Endothelial cell of umbilical vein (primary cell): ENCODE measurements around the gene PRKCQ.

ENCODE experiments used
- CTCF ChIP-seq, 2 donors: IDR thresholded peaks; 1 replicate in 1 of 2; 2 replicates in 1 of 2; pipeline ENCODE4 v1.5.1; 2011; ENCODE audit warnings: low read length in 2 of 2, mild to moderate bottlenecking in 2 of 2, moderate library complexity in 2 of 2, control low read depth in 1 of 2, inconsistent platforms in 1 of 2, low read depth in 1 of 2; ENCODE audit not compliant: insufficient read depth in 1 of 2; ENCODE audit errors: extremely low read depth in 1 of 2
- EZH2 ChIP-seq: IDR thresholded peaks from 2 replicates; pipeline ENCODE4 v1.6.1; 2012; ENCODE audit warnings: borderline replicate concordance, low read depth, mild to moderate bottlenecking, moderate library complexity, low read length, inconsistent platforms; ENCODE audit not compliant: severe bottlenecking
- POLR2A ChIP-seq: IDR thresholded peaks from 2 replicates; pipeline ENCODE4 v1.6.1; 2012; ENCODE audit warnings: low read depth, mild to moderate bottlenecking, control low read depth, low read length
- POLR2AphosphoS5 ChIP-seq: IDR thresholded peaks from 2 replicates; pipeline ENCODE4 v1.6.1; 2012; ENCODE audit warnings: low read depth, mild to moderate bottlenecking, control low read depth, low read length, moderate library complexity; ENCODE audit not compliant: insufficient read depth

- TF ChIP-seq CTCF (IDR thresholded peaks at IDR 0.05; ENCODE audit: extremely low read depth in 1 of 2, insufficient read depth in 1 of 2, low read depth in 1 of 2, low read length in 2 of 2), result no peak
- TF ChIP-seq POLR2AphosphoS5, result no peak
- TF ChIP-seq POLR2A, result no peak
- no peak for TF ChIP-seq EZH2
Observed at GRCh38 chr10:6600224-6600987, 20.3 kb upstream of the PRKCQ start.
